K562 (cell line): ENCODE measurements around the gene TKTL1. TPM values are rescaled to one million over a fixed set of nuclear protein-coding genes. Genes with fewer than 3 reads are reported as not detected.

Source experiments
- ATAC-seq: fragments of 200-7000 bp; cut with Tn5 transposase; 3 replicates; pipeline ENCODE4 v1.9.1; 2020; ENCODE audit warnings: moderate library complexity
- BruUV-seq: library from RNA; stranded (reverse); fragments of 400-500 nt; replicated peaks from 2 replicates; lab custom pipeline; 2021; lab: Mats Ljungman, UMichigan
- CTCF ChIA-PET: fragments of 300-600 bp; formaldehyde crosslinking; extraction: SDS; loops from one replicate; lab custom pipeline; 2021; ENCODE audit warnings: low intra/inter-chr PET ratio; lab: Yijun Ruan, JAX
- POLR2A ChIA-PET: fragments of 300-600, 350-650 bp; sonication (Branson Sonifier 250); formaldehyde crosslinking; extraction: SDS; loops from one replicate; lab custom pipeline; 2021; ENCODE audit warnings: antibody characterized with exemption, inconsistent platforms; lab: Yijun Ruan, JAX
- DNase-seq, 4 experiments: peaks; one replicate each; pipeline versions ENCODE4 v3.0.0 to v3.0.0-alpha.2; 2011 to 2018; ENCODE audit warnings: low spot score in 3 of 4, mixed read lengths in 3 of 4; ENCODE audit errors: extremely low read depth in 1 of 4
- FAIRE-seq: peaks from 2 replicates; lab custom pipeline; 2011; peaks lifted over from hg19 to GRCh38; lab: Jason Lieb, UNC
- H2AFZ ChIP-seq: 2 replicates; pipeline ENCODE4 v1.6.0; 2011; ENCODE audit warnings: low read depth, low read length, control low read depth, inconsistent platforms
- H3K27ac ChIP-seq: fragments of 200-600 bp; 3 replicates; pipeline ENCODE4 v1.8.0; 2011; ENCODE audit warnings: low read depth, mild to moderate bottlenecking, control low read depth, inconsistent platforms, low read length, moderate library complexity, mixed read lengths; ENCODE audit errors: extremely low read depth
- H3K27me3 ChIP-seq, 2 experiments: fragments of 300-600 bp in 1 of 2; 2 replicates in 1 of 2; 3 replicates in 1 of 2; pipeline versions ENCODE4 v1.6.0 to v1.8.0; 2011; ENCODE audit warnings: inconsistent platforms in 2 of 2, low read length in 2 of 2, mild to moderate bottlenecking in 1 of 2, mixed read lengths in 1 of 2, moderate library complexity in 1 of 2; ENCODE audit not compliant: control insufficient read depth in 2 of 2, insufficient read depth in 2 of 2
- H3K36me3 ChIP-seq: fragments of 300-600 bp; 3 replicates; pipeline ENCODE4 v1.8.0; 2011; ENCODE audit warnings: mild to moderate bottlenecking, low read length, inconsistent platforms; ENCODE audit not compliant: control insufficient read depth, insufficient read depth
- H3K4me1 ChIP-seq, 2 experiments: fragments of 200-600 bp in 1 of 2; replicated peaks in 1 of 2; 2 replicates in 1 of 2; 3 replicates in 1 of 2; pipeline versions ENCODE4 v1.5.1 to v1.8.0; 2011; ENCODE audit warnings: inconsistent platforms in 2 of 2, low read length in 2 of 2, mild to moderate bottlenecking in 1 of 2, mixed read lengths in 1 of 2, moderate library complexity in 1 of 2; ENCODE audit not compliant: control insufficient read depth in 2 of 2, insufficient read depth in 2 of 2
- H3K4me2 ChIP-seq: 2 replicates; pipeline ENCODE4 v1.6.1; 2011; ENCODE audit warnings: low read length, control low read depth, inconsistent platforms, mixed read lengths; ENCODE audit not compliant: insufficient read depth
- H3K4me3 ChIP-seq: fragments of 200-600 bp; sonication (generic), shearing (Covaris generic); 2 replicates; pipeline ENCODE4 v1.5.1; 2016; ENCODE audit warnings: control low read depth, inconsistent platforms
- H3K79me2 ChIP-seq: fragments of 200-600 bp; 3 replicates; pipeline ENCODE4 v1.8.0; 2011; ENCODE audit warnings: low read length, inconsistent platforms; ENCODE audit not compliant: control insufficient read depth, insufficient read depth
- H3K9ac ChIP-seq, 2 experiments: 2 replicates each; pipeline versions ENCODE4 v1.6.0 to v1.6.1; 2011; ENCODE audit warnings: low read depth in 2 of 2, low read length in 2 of 2, control low read depth in 1 of 2, inconsistent platforms in 1 of 2, mild to moderate bottlenecking in 1 of 2, mixed read lengths in 1 of 2; ENCODE audit not compliant: insufficient read depth in 1 of 2
- H3K9me1 ChIP-seq: one replicate; pipeline ENCODE4 v1.6.0; 2011; ENCODE audit warnings: inconsistent platforms, mild to moderate bottlenecking, low read length, moderate library complexity; ENCODE audit not compliant: control insufficient read depth, insufficient read depth
- H3K9me3 ChIP-seq: replicated peaks from 2 replicates; pipeline ENCODE4 v1.5.1; 2011; ENCODE audit warnings: low read depth, low read length, inconsistent platforms; ENCODE audit not compliant: control insufficient read depth, insufficient read depth
- H4K20me1 ChIP-seq: replicated peaks from 2 replicates; pipeline ENCODE4 v1.6.1; 2011; ENCODE audit warnings: low read length, inconsistent platforms, mixed read lengths; ENCODE audit not compliant: control insufficient read depth, insufficient read depth
- HOXB6 ChIP-seq: fragments of 250-450 bp; sonication (Bioruptor Pico); IDR thresholded peaks from 2 replicates; pipeline ENCODE4 v1.5.1; 2022; ENCODE audit warnings: mild to moderate bottlenecking, borderline replicate concordance
- POLR2A ChIP-seq: fragments of 450-650 bp; conservative IDR thresholded peaks from 2 replicates; pipeline ENCODE4 v1.6.1; 2016
- POLR2G ChIP-seq: fragments of 200-400 bp; formaldehyde crosslinking; IDR thresholded peaks from 2 replicates; pipeline ENCODE4 v1.6.1; 2017; ENCODE audit warnings: low read depth, mild to moderate bottlenecking, antibody characterized with exemption, low read length, moderate library complexity
- RBFOX2 ChIP-seq: fragments of 200-400 bp; formaldehyde crosslinking; IDR thresholded peaks from 2 replicates; pipeline ENCODE4 v1.6.1; 2017; ENCODE audit warnings: low read depth, mild to moderate bottlenecking, low read length, moderate library complexity
- RBM22 ChIP-seq: fragments of 200-400 bp; formaldehyde crosslinking; IDR thresholded peaks from 2 replicates; pipeline ENCODE4 v1.6.1; 2018; ENCODE audit warnings: low read length, low read depth; ENCODE audit not compliant: poor library complexity, severe bottlenecking
- SMAD4 ChIP-seq: fragments of 250-450 bp; sonication (Bioruptor Pico); conservative IDR thresholded peaks from 2 replicates; pipeline ENCODE4 v1.8.0; 2021; ENCODE audit warnings: inconsistent platforms, mild to moderate bottlenecking, moderate library complexity
- WGBS: fragments of 100-300 bp; shearing (Covaris generic); methylation state at CpG from one replicate; pipeline ENCODE4 v1.1.6; 2016; ENCODE audit warnings: low coverage, mixed read lengths; ENCODE audit not compliant: insufficient coverage; ENCODE audit errors: missing lambda C conversion rate; 5-methylcytosine and 5-hydroxymethylcytosine counted together
- in situ Hi-C: fragments of 300-500 bp; cut with MboI; formaldehyde crosslinking; loops from 4 replicates; pipeline ENCODE4 v1.15.0; 2018; ENCODE audit warnings: inconsistent platforms, mixed read lengths
- intact Hi-C: fragments of 100-400 bp; cut with micrococcal nuclease; formaldehyde crosslinking; loops from 2 replicates; pipeline ENCODE4 v1.14.2; 2022
- polyA plus RNA-seq, 8 experiments: library from polyadenylated mRNA; depleted of rRNA in 4 of 8; stranded (reverse) in 5 of 8; unstranded in 3 of 8; fragments of >200 nt; fragmentation: Nextera tagmentation in 2 of 8; fragmentation: Illumina TruSeq in 1 of 8; extraction: Ambion mirVana in 2 of 8; extraction: Trizol in 1 of 8; gene quantifications; 2 replicates each; pipeline versions ENCODE4 v1.2.1 to v1.2.3, GENCODE V29; 2011 to 2014; ENCODE audit warnings: inconsistent platforms in 1 of 8, missing spikeins in 1 of 8
- total RNA-seq, 7 experiments: library from RNA; depleted of rRNA in 6 of 7; stranded (reverse); fragments of >200 nt in 6 of 7; fragmentation: Illumina TruSeq in 2 of 7; extraction: Trizol in 2 of 7; gene quantifications; 2 replicates each; pipeline versions ENCODE4 v1.2.1 to v1.2.3, GENCODE V29; 2011 to 2021; ENCODE audit warnings: low replicate concordance in 1 of 7
- TF ChIP-seq, protein P1 (sequence below): sonication (generic); IDR thresholded peaks from 2 replicates; pipeline ENCODE4 v1.6.1; 2016

The TKTL1 gene
- total and polyA plus RNA-seq, 9 of the 15 experiments (the other 6 are each of a cell fraction or from before 2014, with no cell fraction given): 0.18 to 0.71 (median 0.38) TPM

DNA sequence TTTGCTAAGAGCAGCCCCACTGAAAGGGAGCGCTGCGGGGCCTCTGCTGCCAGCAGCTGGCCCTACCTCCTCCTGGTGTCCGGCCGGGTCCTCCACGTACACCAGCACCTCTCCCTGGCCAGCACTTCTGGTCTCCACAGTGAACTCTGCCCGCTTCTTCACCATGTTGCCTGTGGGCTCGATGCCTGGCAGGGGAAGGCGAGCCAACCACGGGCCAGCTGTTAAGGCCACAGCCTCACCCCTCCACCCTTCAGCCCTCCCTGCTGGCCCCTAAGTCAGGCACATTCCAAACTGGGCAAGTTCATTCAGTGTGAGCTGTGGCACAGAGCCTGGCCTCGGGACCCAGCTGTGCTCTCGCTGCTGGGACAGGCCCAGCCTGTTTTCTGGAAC, 71.1 kb downstream of the TKTL1 start:
- ChIA-PET CTCF (no interaction called here), POLR2A (no interaction called here)
- ATAC-seq (no peak), FAIRE-seq (no peak), DNase-seq (no peak)
- Histone ChIP-seq H3K4me2 (no peak overlapping the region), H3K27me3 (no peaks in the 10 kb centered on the region), H3K9me1 (no peaks in the 10 kb centered on the region), H3K9ac (peak overlapping the region in 1 of 2 experiments; percentile 26; a peak in 1 of 4 replicates), H3K79me2 (peaks cover 61% of the 10 kb centered on the region), H3K9me3 (no peaks in the 10 kb centered on the region), H3K27ac (no peak overlapping the region), H3K36me3 (peaks cover 68% of the 10 kb centered on the region; the same call in 2 of the 3 replicates), H3K4me1 (peaks cover 10 to 65% of the 10 kb centered on the region in 2 experiments), H3K4me3 (no peak overlapping the region), H4K20me1 (no peaks in the 10 kb centered on the region; the same call in 1 of the 2 replicates), H2AFZ (no peak overlapping the region)
- no peak for TF ChIP-seq HOXB6 (CRISPR knock-in tag)
- peak; percentile 55 for TF ChIP-seq RBFOX2
- TF ChIP-seq POLR2A: 0 out of 2 replicates have a peak, but pooled peaks have one; percentile 22
- peak; percentile 15 for TF ChIP-seq POLR2G
- peak; percentile 73 for TF ChIP-seq RBM22
- TF ChIP-seq, protein P1, sequence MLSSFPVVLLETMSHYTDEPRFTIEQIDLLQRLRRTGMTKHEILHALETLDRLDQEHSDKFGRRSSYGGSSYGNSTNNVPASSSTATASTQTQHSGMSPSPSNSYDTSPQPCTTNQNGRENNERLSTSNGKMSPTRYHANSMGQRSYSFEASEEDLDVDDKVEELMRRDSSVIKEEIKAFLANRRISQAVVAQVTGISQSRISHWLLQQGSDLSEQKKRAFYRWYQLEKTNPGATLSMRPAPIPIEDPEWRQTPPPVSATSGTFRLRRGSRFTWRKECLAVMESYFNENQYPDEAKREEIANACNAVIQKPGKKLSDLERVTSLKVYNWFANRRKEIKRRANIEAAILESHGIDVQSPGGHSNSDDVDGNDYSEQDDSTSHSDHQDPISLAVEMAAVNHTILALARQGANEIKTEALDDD: no peak
- no peak for TF ChIP-seq SMAD4 (CRISPR knock-in tag)
- WGBS: 100% methylated on average over 5 of the region's 11 CpGs
- intact Hi-C loops (no loop called here), in situ Hi-C loops (no loop called here)
- no TSS peak for BruUV-seq
